Fibroblast of peridontal ligament (primary cell): ENCODE measurements around the gene PLA2G2C.
A peak's percentile ranks its signal among the peaks of the same experiment; 100 is the strongest.

Experiments
- DNase-seq: peaks from one replicate; pipeline ENCODE4 v3.0.0-alpha.2; 2010; ENCODE audit errors: extremely low read depth

The PLA2G2C gene

GRCh38 chr1:20207546-20207945, 21.2 kb upstream of the PLA2G2C start:
- peak; percentile 17 for DNase-seq

- DNase-seq: no peak
Observed at GRCh38 chr1:20202166-20202565, 15.8 kb upstream of the PLA2G2C start.

- no peak for DNase-seq
Observed at GRCh38 chr1:20200966-20201365, 14.6 kb upstream of the PLA2G2C start.

GRCh38 chr1:20199840-20200239, 13.5 kb upstream of the PLA2G2C start:
- DNase-seq: no peak

GRCh38 chr1:20199403-20199802, 13.1 kb upstream of the PLA2G2C start:
- no peak for DNase-seq

- DNase-seq: no peak
Observed at GRCh38 chr1:20198918-20199317, 12.6 kb upstream of the PLA2G2C start.

- no peak for DNase-seq
Observed at GRCh38 chr1:20198296-20198695, 12.0 kb upstream of the PLA2G2C start.

GRCh38 chr1:20197329-20197791, 11.0 kb upstream of the PLA2G2C start:
- no peak for DNase-seq

- no peak for DNase-seq
Observed at GRCh38 chr1:20195462-20195780, 9.1 kb upstream of the PLA2G2C start.

- DNase-seq: peak; percentile 34
Observed at GRCh38 chr1:20194757-20195461, 8.6 kb upstream of the PLA2G2C start.

GRCh38 chr1:20194224-20194623, 7.9 kb upstream of the PLA2G2C start:
- no peak for DNase-seq

- DNase-seq: no peak
Observed at GRCh38 chr1:20192871-20193411, 6.6 kb upstream of the PLA2G2C start.

GRCh38 chr1:20192364-20192763, 6.0 kb upstream of the PLA2G2C start:
- DNase-seq: peak; percentile 14

GRCh38 chr1:20191266-20191825, 5.0 kb upstream of the PLA2G2C start:
- no peak for DNase-seq

- DNase-seq: no peak
Observed at GRCh38 chr1:20190256-20191160, 4.2 kb upstream of the PLA2G2C start.

GRCh38 chr1:20189664-20190063, 3.3 kb upstream of the PLA2G2C start:
- no peak for DNase-seq

- no peak for DNase-seq
Observed at GRCh38 chr1:20188455-20188817, 2.1 kb upstream of the PLA2G2C start.

GRCh38 chr1:20187813-20188454, 1.6 kb upstream of the PLA2G2C start:
- DNase-seq: no peak

- DNase-seq: no peak
Observed at GRCh38 chr1:20187103-20187812, 940 bp upstream of the PLA2G2C start.

- no peak for DNase-seq
Observed at GRCh38 chr1:20184997-20185833, 1.1 kb downstream of the PLA2G2C start.
